Progenitor cell of endocrine pancreas (in vitro differentiated cells): ENCODE results near the gene NHERF2. TPM values are rescaled to one million over a fixed set of nuclear protein-coding genes. Genes with fewer than 3 reads are reported as not detected.

ENCODE experiments used
- DNase-seq: peaks from one replicate; pipeline ENCODE4 v3.0.0; 2021; ENCODE audit warnings: low spot score; ENCODE audit not compliant: unreplicated experiment
- H3K27ac Mint-ChIP-seq: 2 replicates; pipeline ENCODE4 v1.8.0; 2021; ENCODE audit warnings: mild to moderate bottlenecking, moderate library complexity, mixed read lengths
- H3K27me3 Mint-ChIP-seq: 2 replicates; pipeline ENCODE4 v1.8.0; 2021; ENCODE audit warnings: mixed read lengths
- H3K36me3 Mint-ChIP-seq: 2 replicates; pipeline ENCODE4 v1.8.0; 2022; ENCODE audit warnings: mixed read lengths; ENCODE audit not compliant: insufficient read depth
- H3K4me1 Mint-ChIP-seq: 2 replicates; pipeline ENCODE4 v1.8.0; 2021; ENCODE audit warnings: low read depth, mixed read lengths
- H3K4me3 Mint-ChIP-seq: 2 replicates; pipeline ENCODE4 v1.8.0; 2021; ENCODE audit warnings: low read depth, mild to moderate bottlenecking, moderate library complexity, mixed read lengths
- H3K9me3 Mint-ChIP-seq: 2 replicates; pipeline ENCODE4 v1.8.0; 2021; ENCODE audit warnings: low read depth, mixed read lengths
- total RNA-seq: library from RNA; stranded (reverse); gene quantifications from 2 replicates; pipeline ENCODE4 v1.2.1, GENCODE V29; 2021
- TF ChIP-seq, protein P1 (sequence below): fragments of 200-600 bp; sonication (generic); IDR thresholded peaks from one replicate; pipeline ENCODE4 v1.5.0; 2021; ENCODE audit warnings: antibody characterized with exemption, mild to moderate bottlenecking; ENCODE audit not compliant: unreplicated experiment

Gene NHERF2
- total RNA-seq, 1 donor from 2014 or later: 8.4 TPM

DNA sequence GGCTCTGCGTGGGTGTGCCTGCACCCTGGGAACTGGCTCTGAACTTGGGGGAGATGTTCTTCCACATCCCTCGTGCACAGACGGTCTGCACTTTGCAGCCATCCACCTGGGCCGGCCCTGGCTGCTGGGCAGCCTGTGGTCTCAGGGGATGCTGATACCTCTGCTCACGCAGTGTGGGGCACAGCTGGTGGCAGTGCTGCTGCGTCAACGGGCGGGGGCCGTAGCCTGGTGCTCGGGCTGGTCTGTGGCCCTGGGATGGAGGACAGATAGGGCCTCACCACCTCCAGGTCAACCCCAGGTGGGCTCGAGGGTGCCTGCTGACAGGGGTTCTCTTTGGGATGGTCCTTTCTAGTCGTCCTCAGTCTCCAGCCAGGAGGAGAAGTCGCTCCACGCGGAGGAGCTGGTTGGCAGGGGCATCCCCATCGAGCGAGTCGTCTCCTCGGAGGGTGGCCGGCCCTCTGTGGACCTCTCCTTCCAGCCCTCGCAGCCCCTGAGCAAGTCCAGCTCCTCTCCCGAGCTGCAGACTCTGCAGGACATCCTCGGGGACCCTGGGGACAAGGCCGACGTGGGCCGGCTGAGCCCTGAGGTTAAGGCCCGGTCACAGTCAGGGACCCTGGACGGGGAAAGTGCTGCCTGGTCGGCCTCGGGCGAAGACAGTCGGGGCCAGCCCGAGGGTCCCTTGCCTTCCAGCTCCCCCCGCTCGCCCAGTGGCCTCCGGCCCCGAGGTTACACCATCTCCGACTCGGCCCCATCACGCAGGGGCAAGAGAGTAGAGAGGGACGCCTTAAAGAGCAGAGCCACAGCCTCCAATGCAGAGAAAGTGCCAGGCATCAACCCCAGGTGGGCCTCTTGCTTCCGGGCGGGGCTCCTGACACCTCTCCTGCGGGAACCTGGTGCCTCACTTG, 57.4 kb downstream of the NHERF2 start:
- H3K36me3 Mint-ChIP-seq: peaks cover 1% of the 10 kb centered on the region
- TF ChIP-seq, protein P1, sequence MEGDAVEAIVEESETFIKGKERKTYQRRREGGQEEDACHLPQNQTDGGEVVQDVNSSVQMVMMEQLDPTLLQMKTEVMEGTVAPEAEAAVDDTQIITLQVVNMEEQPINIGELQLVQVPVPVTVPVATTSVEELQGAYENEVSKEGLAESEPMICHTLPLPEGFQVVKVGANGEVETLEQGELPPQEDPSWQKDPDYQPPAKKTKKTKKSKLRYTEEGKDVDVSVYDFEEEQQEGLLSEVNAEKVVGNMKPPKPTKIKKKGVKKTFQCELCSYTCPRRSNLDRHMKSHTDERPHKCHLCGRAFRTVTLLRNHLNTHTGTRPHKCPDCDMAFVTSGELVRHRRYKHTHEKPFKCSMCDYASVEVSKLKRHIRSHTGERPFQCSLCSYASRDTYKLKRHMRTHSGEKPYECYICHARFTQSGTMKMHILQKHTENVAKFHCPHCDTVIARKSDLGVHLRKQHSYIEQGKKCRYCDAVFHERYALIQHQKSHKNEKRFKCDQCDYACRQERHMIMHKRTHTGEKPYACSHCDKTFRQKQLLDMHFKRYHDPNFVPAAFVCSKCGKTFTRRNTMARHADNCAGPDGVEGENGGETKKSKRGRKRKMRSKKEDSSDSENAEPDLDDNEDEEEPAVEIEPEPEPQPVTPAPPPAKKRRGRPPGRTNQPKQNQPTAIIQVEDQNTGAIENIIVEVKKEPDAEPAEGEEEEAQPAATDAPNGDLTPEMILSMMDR: no peak
- H3K27me3 Mint-ChIP-seq: no peaks in the 10 kb centered on the region
- no peak for DNase-seq
- no peaks in the 10 kb centered on the region for H3K9me3 Mint-ChIP-seq
- H3K4me3 Mint-ChIP-seq: no peak overlapping the region
- no peak overlapping the region for H3K27ac Mint-ChIP-seq
- H3K4me1 Mint-ChIP-seq: no peaks in the 10 kb centered on the region

DNA sequence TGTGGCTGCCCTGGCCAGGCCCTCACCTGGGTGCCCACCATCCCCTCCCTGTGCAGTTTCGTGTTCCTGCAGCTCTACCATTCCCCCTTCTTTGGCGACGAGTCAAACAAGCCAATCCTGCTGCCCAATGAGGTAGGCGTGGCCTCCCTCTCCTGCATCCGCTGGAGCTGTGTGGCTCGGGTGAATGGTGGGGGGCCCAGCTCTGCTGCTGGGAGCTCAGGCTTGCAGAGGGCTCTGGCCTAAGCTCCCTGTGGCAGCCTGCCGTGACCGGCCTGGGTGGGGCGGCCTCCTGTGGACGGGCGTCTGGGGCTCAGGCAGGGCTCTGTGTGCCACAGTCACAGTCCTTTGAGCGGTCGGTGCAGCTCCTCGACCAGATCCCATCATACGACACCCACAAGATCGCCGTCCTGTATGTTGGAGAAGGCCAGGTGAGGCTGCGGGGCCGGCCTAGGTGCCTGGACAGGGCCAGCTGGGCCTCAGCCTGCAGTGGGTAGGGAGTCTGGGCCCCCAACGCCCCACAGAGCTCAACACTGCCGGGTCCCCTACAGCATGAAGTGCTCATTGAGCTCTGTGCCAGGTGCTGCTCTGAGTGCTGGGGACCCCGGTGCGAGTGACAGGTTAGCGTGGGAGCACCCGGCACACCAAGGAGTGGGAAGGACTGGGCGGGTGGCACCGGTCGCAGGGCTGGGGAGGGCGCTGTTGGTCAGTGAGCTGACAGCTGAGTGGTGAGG, 58.4 kb downstream of the NHERF2 start:
- Mint-ChIP-seq H3K27ac (no peak overlapping the region), H3K4me3 (no peak overlapping the region), H3K36me3 (peaks cover 1% of the 10 kb centered on the region), H3K27me3 (no peaks in the 10 kb centered on the region), H3K9me3 (no peaks in the 10 kb centered on the region), H3K4me1 (no peaks in the 10 kb centered on the region)
- no peak for DNase-seq
- TF ChIP-seq, protein P1: no peak

DNA sequence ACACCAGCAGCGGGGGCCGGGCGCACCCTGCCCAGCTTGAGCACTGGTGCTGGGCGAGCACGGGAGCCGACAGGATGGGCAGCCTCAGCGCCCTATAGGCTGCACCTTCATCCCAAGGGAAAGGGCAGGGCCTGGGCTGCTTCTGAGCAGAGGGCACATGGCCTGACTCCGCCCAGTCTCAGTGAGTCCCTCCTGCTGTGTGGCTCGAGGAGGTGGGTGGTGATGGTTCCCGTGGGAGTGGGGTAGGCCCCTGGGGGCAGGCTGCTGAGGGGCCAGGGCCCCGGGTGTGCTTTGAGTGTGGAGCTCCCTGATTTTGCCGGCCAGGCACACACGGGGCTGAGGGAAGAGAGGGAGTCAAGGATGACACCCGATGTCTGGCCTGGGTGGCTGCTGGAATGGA, 59.0 kb downstream of the NHERF2 start:
- no peaks in the 10 kb centered on the region for H3K4me1 Mint-ChIP-seq
- H3K9me3 Mint-ChIP-seq: no peaks in the 10 kb centered on the region
- no peak overlapping the region for H3K4me3 Mint-ChIP-seq
- peaks cover 1% of the 10 kb centered on the region for H3K36me3 Mint-ChIP-seq
- H3K27me3 Mint-ChIP-seq: no peaks in the 10 kb centered on the region
- no peak overlapping the region for H3K27ac Mint-ChIP-seq
- DNase-seq: no peak
- TF ChIP-seq, protein P1: no peak

DNA sequence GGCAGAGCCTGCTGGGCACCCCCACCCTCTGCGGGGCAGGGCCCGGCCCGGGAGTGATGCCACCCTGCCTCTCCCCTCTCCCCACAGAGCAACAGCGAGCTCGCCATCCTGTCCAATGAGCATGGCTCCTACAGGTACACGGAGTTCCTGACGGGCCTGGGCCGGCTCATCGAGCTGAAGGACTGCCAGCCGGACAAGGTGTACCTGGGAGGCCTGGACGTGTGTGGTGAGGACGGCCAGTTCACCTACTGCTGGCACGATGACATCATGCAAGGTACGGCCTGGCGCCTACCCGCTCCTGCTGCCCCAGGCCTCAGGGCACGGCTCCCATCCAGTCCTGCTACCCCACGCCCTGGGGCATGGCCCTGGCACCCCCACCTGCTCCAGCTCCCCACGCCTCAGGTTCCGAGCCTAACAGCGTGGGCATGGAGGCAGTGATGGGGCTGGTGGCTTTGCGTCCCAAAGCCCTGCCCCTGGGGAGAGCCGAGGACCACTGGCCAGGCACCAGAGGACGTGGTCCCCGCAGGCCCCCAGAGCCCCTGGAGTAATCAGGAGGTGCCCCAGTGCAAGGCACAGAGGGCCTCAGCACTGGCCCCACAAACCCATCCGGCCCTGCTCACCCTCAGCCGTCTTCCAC, 59.5 kb downstream of the NHERF2 start:
- TF ChIP-seq, protein P1: no peak
- no peaks in the 10 kb centered on the region for H3K27me3 Mint-ChIP-seq
- no peak overlapping the region for H3K27ac Mint-ChIP-seq
- H3K4me1 Mint-ChIP-seq: no peaks in the 10 kb centered on the region
- no peaks in the 10 kb centered on the region for H3K9me3 Mint-ChIP-seq
- peaks cover 1% of the 10 kb centered on the region for H3K36me3 Mint-ChIP-seq
- no peak overlapping the region for H3K4me3 Mint-ChIP-seq
- no peak for DNase-seq
